GM23248 (cell line): Measurements from ENCODE around the gene DUSP15.

Source experiments
- EZH2 ChIP-seq: fragments of 200-600 bp; sonication (generic); IDR thresholded peaks from 2 replicates; pipeline ENCODE4 v1.6.1; 2018; ENCODE audit warnings: antibody characterized with exemption, mild to moderate bottlenecking; ENCODE audit not compliant: insufficient read depth, poor library complexity, severe bottlenecking
- EZH2phosphoT487 ChIP-seq: fragments of 200-600 bp; sonication (generic); IDR thresholded peaks from 2 replicates; pipeline ENCODE4 v1.6.1; 2018; ENCODE audit warnings: antibody characterized with exemption, moderate library complexity, mild to moderate bottlenecking, low read depth; ENCODE audit not compliant: insufficient read depth

DNA sequence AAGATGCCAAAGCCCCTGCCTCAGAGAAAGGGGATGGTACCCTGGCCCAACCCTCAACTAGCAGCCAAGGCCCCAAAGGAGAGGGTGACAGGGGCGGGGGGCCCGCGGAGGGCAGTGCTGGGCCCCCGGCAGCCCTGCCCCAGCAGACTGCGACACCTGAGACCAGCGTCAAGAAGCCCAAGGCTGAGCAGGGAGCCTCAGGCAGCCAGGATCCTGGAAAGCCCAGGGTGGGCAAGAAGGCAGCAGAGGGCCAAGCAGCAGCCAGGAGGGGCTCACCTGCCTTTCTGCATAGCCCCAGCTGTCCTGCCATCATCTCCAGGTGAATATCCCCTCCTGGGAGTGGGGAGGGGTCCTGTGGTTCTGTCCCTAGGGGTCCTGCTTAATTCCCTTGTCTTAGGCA, 50.1 kb downstream of the DUSP15 start:
- TF ChIP-seq EZH2 (no peak), EZH2phosphoT487 (no peak)
